GM21723 (cell line): ENCODE results near the gene COMT.

Experiments
- ATAC-seq: cut with Tn5 transposase; IDR thresholded peaks from one replicate; pipeline ENCODE4 v1.9.1; 2021; ENCODE audit warnings: mild to moderate bottlenecking, moderate library complexity; ENCODE audit not compliant: unreplicated experiment

The COMT gene

GRCh38 chr22:20009582-20010306 is 68.2 kb downstream of the COMT start:
- ATAC-seq = no peak

DNA sequence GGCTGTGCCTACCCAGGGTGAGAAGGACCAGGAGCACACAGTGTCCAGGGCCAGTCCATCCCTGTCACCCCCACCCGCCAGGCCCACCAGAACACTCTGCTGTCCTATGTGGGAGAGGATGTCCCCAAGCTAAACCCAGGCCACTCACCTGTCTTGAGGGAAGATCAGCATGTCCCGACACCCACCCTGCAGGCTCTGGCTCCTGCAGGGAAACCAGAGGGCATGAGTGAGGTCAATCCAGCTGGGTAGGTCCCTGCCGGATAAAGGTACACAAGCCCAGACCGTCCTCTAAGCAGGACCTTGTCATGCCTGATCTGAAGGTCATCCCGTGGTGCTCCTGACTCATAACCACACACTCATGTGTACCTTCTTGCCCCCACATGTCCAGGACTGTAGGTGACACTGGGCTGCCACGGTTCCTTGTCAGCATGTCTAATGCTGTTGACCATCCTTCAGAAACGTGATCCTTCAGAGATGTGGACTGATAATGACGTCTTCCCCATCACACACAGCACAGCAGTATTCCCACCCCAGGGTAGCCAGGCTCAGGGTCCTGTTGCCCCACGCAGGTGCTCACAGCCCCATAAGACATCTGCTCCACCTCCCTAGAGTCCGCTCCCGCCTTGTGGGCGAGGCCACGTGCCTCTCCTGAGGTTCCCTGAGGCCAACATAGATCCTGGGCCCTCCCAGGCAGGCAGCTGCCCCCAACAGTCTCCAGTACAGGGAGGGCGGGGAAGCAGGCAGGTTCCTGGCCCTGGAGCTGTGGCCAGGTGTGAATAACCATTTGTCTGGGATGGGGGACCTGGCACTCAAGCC is 68.9 kb downstream of the COMT start:
- no peak for ATAC-seq

DNA sequence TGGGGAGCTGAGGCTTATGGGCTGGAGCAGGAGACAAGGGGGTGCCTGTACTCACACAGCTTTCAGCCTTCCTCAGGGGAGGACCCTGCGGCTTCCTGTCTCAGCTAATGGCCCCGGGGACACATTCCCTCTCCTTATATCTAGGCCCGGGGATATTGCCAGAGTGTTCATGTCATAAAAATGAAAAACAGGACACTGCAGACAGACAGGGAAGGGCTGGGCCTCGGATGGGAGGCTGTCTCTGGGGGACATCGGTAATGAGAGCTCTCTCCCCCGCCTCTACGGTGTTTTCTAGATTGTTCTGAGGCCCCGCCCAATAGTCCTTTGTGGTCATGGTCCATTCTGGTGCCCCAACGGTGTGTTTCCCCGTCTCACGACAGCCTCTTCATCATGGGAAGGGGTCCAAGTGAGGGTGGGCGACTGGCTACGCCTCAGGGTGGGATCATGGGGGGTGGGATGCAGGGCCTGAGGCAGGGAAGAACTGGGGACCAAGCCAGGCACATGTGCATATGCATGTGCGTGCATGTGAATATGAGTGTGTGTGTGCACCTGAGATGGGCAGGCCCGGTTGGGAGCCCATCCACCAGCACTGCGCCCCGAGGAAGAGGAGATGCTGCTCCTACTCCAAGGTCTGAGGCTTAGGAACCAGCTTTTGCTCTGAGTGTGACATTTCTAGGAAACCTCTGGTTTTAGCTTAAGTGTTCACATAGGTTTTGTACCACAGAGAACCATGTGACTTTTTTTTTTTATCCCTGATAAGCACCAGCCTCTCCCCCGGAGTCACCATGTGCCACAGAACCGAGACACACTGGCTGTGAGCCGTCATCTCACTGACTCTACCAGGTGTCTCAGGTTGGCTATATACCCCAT is 69.8 kb downstream of the COMT start:
- no peak for ATAC-seq

DNA sequence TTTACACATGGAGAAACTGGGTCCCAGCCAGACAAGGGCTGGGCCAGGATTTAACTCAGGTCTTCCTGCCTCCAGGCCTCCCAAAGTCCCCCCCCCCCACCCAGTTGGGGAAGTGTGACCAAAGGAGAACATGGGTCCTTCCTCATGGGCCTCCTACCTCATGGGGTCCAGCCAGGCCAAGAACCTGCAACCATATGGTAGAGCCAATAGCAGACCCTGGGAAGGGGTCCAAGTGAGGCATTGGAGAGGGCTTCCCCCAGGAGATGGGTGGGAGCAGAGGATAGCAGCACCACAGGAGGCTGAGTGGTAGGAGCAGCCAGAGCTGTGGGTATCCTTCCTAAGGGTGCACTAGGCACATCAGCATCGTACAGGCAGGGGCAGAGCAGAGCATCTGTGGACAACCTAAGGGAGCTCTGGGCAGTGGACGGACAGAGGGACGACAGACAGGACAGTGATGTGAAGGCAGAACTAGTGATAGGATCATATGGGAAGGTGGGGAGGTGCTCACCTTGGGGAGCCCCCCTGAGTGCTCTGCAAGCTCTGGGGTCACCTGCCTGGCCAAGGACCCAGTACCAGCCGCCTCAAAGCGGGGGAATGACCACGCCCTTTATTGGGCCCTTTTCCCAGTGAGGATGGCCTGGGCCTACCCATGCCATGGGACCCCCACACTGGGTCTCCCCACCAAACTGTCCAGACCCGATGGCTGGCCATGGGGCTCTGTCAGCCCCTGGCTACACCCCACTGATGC is 70.6 kb downstream of the COMT start:
- ATAC-seq = no peak

DNA sequence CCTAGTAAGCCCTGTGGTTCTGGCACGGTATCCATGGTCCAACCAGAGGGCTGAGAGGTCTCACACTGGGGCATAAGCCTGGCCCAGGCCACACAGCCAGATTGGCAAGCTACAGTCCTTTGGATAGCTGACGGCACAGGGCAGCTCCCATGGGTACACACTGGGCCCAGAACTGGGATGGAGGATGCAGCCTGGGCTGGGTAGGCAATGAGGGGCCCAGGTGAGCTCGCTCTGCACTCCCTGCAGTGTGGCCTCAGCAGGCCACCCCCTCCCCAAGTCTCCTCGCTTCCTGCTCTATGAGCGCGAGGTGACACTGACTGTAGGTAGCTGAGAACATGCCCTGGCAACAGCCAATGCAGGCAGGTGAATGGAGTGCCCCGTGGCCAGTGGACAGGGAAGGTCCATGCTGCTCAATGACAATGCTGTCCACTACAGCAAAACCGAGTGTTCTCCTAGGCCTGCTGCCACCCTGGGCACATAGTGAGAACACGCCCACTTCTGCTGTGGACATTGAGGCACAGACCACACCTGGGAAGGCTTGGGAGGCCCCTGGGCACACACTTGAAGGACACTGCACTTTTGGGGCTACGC is 71.3 kb downstream of the COMT start:
- ATAC-seq = no peak

DNA sequence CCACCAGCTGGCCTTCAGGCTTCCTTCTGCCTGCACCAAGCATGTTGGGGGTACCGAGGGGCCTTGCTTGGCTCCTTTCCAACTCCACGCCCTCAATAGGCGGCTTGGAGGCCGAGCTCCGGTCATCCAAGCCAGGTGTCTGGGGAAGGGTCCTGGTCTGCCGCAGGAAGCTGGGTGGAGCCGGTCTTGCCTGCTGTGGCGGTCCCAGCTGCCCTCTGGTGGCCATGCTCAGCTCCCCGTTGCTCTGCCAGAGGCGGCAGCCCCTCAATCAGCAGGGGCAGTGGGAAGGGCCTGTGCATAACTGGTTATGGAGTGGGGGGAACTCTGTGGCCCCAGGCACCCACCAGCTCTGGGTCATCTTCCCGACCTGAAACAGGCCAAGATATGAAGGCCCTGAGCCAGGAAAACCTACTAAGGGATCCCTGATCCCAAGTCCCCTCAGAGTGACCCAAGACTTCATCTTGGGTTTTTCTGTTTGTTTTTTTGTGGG is 71.9 kb downstream of the COMT start:
- no peak for ATAC-seq

- no peak for ATAC-seq
Observed at GRCh38 chr22:20014526-20015186, 73.1 kb downstream of the COMT start.

DNA sequence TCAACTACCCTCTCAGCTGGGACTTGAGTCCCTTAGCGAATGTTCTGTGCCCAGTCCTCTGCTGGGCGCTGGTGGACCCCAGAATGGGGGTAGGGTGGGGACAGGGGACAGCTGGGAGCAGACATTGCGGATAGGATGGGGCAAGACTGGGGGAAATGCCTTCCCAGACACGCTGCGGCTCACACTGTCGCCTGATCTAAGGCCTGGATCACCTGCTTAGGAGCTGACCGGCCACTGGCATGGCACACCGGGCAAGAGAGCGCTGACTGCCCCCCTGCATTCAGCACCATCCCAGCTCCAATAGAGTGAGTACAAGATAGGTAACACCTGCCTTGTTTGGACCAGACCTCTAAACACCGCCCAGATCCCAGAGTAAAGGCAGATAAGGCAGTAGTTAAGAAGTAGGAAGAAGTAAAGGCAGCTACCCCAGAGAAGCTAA is 73.6 kb downstream of the COMT start:
- no peak for ATAC-seq

DNA sequence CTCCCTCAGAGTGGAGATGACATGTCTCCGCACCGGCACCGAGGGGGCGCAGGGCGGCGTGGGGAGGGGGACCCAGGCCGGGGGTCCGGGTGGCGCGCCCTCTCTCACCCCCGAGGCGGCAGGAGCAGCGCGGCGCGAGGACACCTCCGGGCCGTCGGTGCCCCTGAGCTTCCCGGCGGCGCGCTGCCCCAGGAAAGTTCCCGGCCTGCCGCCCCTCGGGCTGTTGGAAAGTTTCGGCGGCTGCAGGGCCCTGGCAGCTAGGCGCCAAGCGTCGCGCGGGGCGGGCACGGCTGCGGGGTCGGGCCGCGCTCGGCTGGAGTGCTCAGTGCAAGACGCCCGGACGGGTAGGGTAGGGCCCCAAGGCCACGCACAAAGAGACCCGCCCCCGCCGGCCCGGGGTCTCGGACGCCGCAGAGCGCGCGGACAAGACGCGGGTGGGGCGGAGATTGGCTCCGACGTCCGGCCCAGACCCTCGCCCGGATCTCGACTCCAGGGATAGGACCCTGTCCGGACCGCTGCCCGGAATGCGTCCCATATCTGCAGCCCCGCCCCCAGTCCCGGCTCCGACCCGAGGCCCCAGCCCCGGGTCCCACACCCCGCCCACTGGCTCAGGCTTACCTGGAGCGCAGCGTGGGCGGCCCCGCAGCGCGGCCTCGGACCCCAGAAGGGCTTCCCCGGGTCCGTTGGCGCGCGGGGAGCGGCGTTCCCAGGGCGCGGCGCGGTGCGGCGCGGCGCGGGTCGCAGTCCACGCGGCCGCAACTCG is 74.6 kb downstream of the COMT start:
- no peak for ATAC-seq

DNA sequence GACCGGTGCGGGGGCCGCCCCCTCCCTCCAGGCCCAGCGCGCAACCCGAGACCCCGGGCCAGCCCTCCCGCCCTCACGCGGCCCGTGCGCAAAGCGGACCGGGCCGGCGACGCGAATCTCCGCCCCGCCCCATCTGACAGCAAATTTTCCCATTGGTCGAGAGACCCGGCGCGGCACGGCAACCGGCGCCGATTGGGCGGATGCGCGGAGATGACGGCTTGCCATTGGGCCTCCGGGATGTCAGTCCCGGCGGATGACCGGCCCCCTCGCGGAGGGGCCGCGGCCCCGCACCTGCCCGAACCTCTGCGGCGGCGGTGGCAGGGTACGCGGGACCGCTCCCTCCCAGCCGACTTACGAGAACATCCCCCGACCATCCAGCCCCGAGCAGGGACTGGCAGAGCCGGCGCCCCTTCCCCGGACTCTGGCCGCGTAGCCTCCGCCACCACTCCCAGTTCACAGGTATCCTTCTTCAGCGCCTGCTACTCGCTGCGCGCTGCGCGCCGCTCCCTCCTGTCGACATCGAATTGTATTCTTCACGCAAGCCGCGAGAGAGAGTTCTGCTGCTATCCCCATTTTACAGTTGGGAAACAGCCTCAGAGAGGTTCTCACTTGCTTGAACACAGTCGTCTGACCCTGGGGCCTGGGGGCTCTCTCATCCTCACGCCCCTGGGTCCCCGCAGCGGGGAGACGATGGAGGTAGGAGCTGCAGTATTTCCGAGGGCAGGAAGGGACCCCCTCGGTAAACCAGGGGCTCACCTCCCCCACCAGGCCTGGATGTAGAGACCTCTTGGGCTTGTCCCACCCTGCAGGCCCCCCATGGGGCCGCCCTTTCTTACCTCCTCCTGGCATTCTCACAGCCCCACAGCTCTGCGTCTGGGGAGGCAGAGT is 75.4 kb downstream of the COMT start, which contains the start of gene ARVCF:
TSS of gene ARVCF (minus strand) at position 90 of the 888 bp plus-strand sequence. CDS start 26,029 bp downstream, outside the sequence.
- ATAC-seq = peak; percentile 51

- no peak for ATAC-seq
Observed at GRCh38 chr22:20017622-20017958, 76.0 kb downstream of the COMT start.

GRCh38 chr22:20018001-20018400 is 76.4 kb downstream of the COMT start:
- ATAC-seq = no peak
